ENCODE data around the gene MUC16. TPM values are rescaled to one million over a fixed set of nuclear protein-coding genes. Genes with fewer than 3 reads are reported as not detected.

MUC16 gene
- total RNA-seq, 2 donors from 2014 or later = 0.02 TPM; not detected in 1

- Histone ChIP-seq H3K36me3 (no peaks in the 10 kb centered on the region), H3K9me3 (no peaks in the 10 kb centered on the region), H3K27ac (no peak overlapping the region), H3K4me3 (no peak overlapping the region), H3K4me1 (no peaks in the 10 kb centered on the region), H3K27me3 (no peaks in the 10 kb centered on the region), H3K9ac (ENCODE audit: low read depth in 2 of 2, low read length in 2 of 2) (no peak overlapping the region)
- intact Hi-C loops (cut with DNase I) = no loop called here
- TF ChIP-seq CTCF (IDR thresholded peaks at IDR 0.05) = no peak
- DNase-seq = no peak
Measured at GRCh38 chr19:9018163-9018875, 8.1 kb upstream of the MUC16 start.

- no peak for TF ChIP-seq CTCF (IDR thresholded peaks at IDR 0.05)
- Histone ChIP-seq H3K4me3 (no peak overlapping the region), H3K36me3 (no peaks in the 10 kb centered on the region), H3K27me3 (no peaks in the 10 kb centered on the region), H3K4me1 (no peaks in the 10 kb centered on the region), H3K27ac (no peak overlapping the region), H3K9me3 (no peaks in the 10 kb centered on the region), H3K9ac (ENCODE audit: low read depth in 2 of 2, low read length in 2 of 2) (no peak overlapping the region)
- intact Hi-C loops (cut with DNase I) = no loop called here
- DNase-seq = no peak
Measured at GRCh38 chr19:9014803-9015202, 4.6 kb upstream of the MUC16 start.

GRCh38 chr19:9013988-9014387, 3.8 kb upstream of the MUC16 start:
- DNase-seq = no peak
- Histone ChIP-seq H3K27me3 (no peaks in the 10 kb centered on the region), H3K36me3 (no peaks in the 10 kb centered on the region), H3K4me3 (no peak overlapping the region), H3K9me3 (no peaks in the 10 kb centered on the region), H3K4me1 (no peaks in the 10 kb centered on the region), H3K27ac (no peak overlapping the region), H3K9ac (ENCODE audit: low read depth in 2 of 2, low read length in 2 of 2) (no peak overlapping the region)
- no peak for TF ChIP-seq CTCF (IDR thresholded peaks at IDR 0.05)
- intact Hi-C loops (cut with DNase I) = no loop called here

- Histone ChIP-seq H3K4me3 (no peak overlapping the region), H3K27me3 (no peaks in the 10 kb centered on the region), H3K36me3 (no peaks in the 10 kb centered on the region), H3K9ac (ENCODE audit: low read depth in 2 of 2, low read length in 2 of 2) (no peak overlapping the region), H3K4me1 (no peaks in the 10 kb centered on the region), H3K9me3 (no peaks in the 10 kb centered on the region), H3K27ac (no peak overlapping the region)
- TF ChIP-seq CTCF (IDR thresholded peaks at IDR 0.05) = no peak
- intact Hi-C loops (cut with DNase I) = no loop called here
- DNase-seq = no peak
Measured at GRCh38 chr19:9011875-9012274, 1.7 kb upstream of the MUC16 start.

- TF ChIP-seq CTCF (IDR thresholded peaks at IDR 0.05) = no peak
- intact Hi-C loops (cut with DNase I) = no loop called here
- Histone ChIP-seq H3K9ac (ENCODE audit: low read depth in 2 of 2, low read length in 2 of 2) (no peak overlapping the region), H3K4me1 (no peaks in the 10 kb centered on the region), H3K9me3 (no peaks in the 10 kb centered on the region), H3K36me3 (no peaks in the 10 kb centered on the region), H3K27ac (no peak overlapping the region), H3K4me3 (no peak overlapping the region), H3K27me3 (no peaks in the 10 kb centered on the region)
- no peak for DNase-seq
Measured at GRCh38 chr19:9010693-9011092, 484 bp upstream of the MUC16 start.

Data from colonic mucosa (tissue), 4 donors.